ENCODE measurements around the gene STX1B. TPM values are rescaled to one million over a fixed set of nuclear protein-coding genes. Genes with fewer than 3 reads are reported as not detected.

The STX1B gene
- total and polyA plus RNA-seq, 2 donors (not counting 3 experiments of a cell fraction or from before 2014, with no cell fraction given) = 0.11 to 0.14 TPM

DNA sequence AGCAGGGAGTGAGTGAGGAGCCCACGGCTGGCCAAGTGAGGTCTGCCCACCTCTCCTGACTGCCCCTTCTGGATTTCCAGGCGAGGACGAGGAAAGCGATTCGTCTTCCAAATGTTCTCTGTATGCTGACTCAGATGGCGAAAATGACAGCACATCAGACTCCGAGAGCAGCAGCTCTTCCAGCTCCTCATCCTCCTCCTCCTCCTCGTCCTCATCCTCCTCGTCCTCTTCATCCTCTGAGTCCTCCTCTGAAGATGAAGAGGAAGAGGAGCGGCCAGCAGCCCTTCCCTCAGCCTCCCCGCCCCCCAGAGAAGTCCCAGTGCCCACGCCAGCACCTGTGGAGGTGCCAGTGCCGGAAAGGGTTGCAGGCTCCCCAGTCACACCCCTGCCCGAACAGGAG, 39.1 kb downstream of the STX1B start:
- dilution Hi-C loops (cut with MboI; ENCODE audit: extremely low pct_ligation_motif_present, low sequenced_read_pairs) = no loop called here
- POLR2A ChIA-PET = no interaction called here
- no peak overlapping the region for H3K9ac ChIP-seq (replicated peaks; ENCODE audit: extremely low read depth, insufficient read depth, low read length)

More for the DNA sequence above, 39.1 kb downstream of the STX1B start:
- intact Hi-C loops (cut with micrococcal nuclease) = no loop called here
- Histone ChIP-seq H3K27ac (ENCODE audit: insufficient read depth, low read depth, low read length) (no peak overlapping the region), H3K9me1 (replicated peaks; ENCODE audit: control insufficient read depth, extremely low read depth, insufficient read depth, low read length) (no peaks in the 10 kb centered on the region), H3K79me2 (ENCODE audit: control insufficient read depth, insufficient read depth, low read length) (no peaks in the 10 kb centered on the region), H2AFZ (ENCODE audit: low read depth, low read length) (no peak overlapping the region), H3K4me3 (replicated peaks in 1 of 3; ENCODE audit: insufficient read depth in 1 of 3, low read depth in 1 of 3, low read length in 3 of 3) (no peak overlapping the region), H3K9me3 (replicated peaks; ENCODE audit: control insufficient read depth, insufficient read depth, low read length) (no peaks in the 10 kb centered on the region), H3K36me3 (ENCODE audit: control insufficient read depth in 2 of 2, extremely low read depth in 1 of 2, insufficient read depth in 2 of 2, low read length in 2 of 2) (peaks cover 29 to 53% of the 10 kb centered on the region in 2 experiments), H3K27me3 (ENCODE audit: control insufficient read depth in 2 of 2, insufficient read depth in 2 of 2, low read length in 2 of 2) (no peaks in the 10 kb centered on the region), H3K4me2 (ENCODE audit: insufficient read depth, low read length) (no peak overlapping the region), H3K4me1 (ENCODE audit: control insufficient read depth, extremely low read depth, insufficient read depth, low read length) (no peaks in the 10 kb centered on the region), H4K20me1 (replicated peaks; ENCODE audit: control insufficient read depth, extremely low read depth, insufficient read depth, low read length) (no peaks in the 10 kb centered on the region)
- CTCF ChIA-PET = interaction anchor here (1.8 kb wide), 1 partner anchor 14 kb away, joined by 5 read pairs; the partner anchor contains the start of gene HSD3B7
- FAIRE-seq (no peak), DNase-seq (ENCODE audit: low read depth, low spot score) (no peak)
- no peak for TF ChIP-seq EZH2 (IDR thresholded peaks at IDR 0.05; ENCODE audit: borderline replicate concordance, low read depth, low read length, severe bottlenecking)
- TF ChIP-seq FOS (IDR thresholded peaks at IDR 0.05; ENCODE audit: borderline replicate concordance, insufficient read depth, low read length) = no peak
- TF ChIP-seq, protein P1, sequence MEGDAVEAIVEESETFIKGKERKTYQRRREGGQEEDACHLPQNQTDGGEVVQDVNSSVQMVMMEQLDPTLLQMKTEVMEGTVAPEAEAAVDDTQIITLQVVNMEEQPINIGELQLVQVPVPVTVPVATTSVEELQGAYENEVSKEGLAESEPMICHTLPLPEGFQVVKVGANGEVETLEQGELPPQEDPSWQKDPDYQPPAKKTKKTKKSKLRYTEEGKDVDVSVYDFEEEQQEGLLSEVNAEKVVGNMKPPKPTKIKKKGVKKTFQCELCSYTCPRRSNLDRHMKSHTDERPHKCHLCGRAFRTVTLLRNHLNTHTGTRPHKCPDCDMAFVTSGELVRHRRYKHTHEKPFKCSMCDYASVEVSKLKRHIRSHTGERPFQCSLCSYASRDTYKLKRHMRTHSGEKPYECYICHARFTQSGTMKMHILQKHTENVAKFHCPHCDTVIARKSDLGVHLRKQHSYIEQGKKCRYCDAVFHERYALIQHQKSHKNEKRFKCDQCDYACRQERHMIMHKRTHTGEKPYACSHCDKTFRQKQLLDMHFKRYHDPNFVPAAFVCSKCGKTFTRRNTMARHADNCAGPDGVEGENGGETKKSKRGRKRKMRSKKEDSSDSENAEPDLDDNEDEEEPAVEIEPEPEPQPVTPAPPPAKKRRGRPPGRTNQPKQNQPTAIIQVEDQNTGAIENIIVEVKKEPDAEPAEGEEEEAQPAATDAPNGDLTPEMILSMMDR (IDR thresholded peaks at IDR 0.05; ENCODE audit: extremely low read depth in 1 of 2, insufficient read depth in 1 of 2, low read depth in 1 of 2, low read length in 2 of 2) = no peak
- no peak for TF ChIP-seq MYC (IDR thresholded peaks at IDR 0.05; ENCODE audit: low read depth, low read length)
- TF ChIP-seq POLR2AphosphoS5 (IDR thresholded peaks at IDR 0.05; ENCODE audit: insufficient read depth, low read depth, low read length) = no peak
- TF ChIP-seq POLR2A (IDR thresholded peaks at IDR 0.05; ENCODE audit: low read depth, low read length) = no peak
- TF ChIP-seq, protein P2, sequence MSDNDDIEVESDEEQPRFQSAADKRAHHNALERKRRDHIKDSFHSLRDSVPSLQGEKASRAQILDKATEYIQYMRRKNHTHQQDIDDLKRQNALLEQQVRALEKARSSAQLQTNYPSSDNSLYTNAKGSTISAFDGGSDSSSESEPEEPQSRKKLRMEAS (IDR thresholded peaks at IDR 0.05; ENCODE audit: insufficient read depth, insufficient read length) = no peak
- TF ChIP-seq JUN (IDR thresholded peaks at IDR 0.05; ENCODE audit: borderline replicate concordance, insufficient read depth, insufficient read length, low read depth) = no peak
- TF ChIP-seq GATA2 (IDR thresholded peaks at IDR 0.05; ENCODE audit: insufficient read depth, insufficient read length, low read depth, low read length) = no peak
- no TSS peak for BruUV-seq (replicated peaks)

Measured in endothelial cell of umbilical vein (primary cell).